ENCODE measurements around the gene GARIN3.

The GARIN3 gene

GRCh38 chr5:157184117-157184670 is 18.1 kb upstream of the GARIN3 start:
- DNase-seq, result no peak

GRCh38 chr5:157182143-157182757 is 16.2 kb upstream of the GARIN3 start:
- DNase-seq, result no peak

- DNase-seq, result no peak
These were observed 14.6 kb upstream of the GARIN3 start, which contains the start of gene ITK for GRCh38 chr5:157180374-157181264. TSS of gene ITK (plus strand) at chr5:157180840. CDS start at chr5:157180978, 138 bp downstream.

GRCh38 chr5:157178966-157179365 is 12.9 kb upstream of the GARIN3 start:
- DNase-seq, result no peak

GRCh38 chr5:157177953-157178352 is 11.9 kb upstream of the GARIN3 start:
- DNase-seq, result no peak

- no peak for DNase-seq
These were observed 9.1 kb upstream of the GARIN3 start for GRCh38 chr5:157175071-157175612.

- peak; percentile 51 for DNase-seq
These were observed 6.3 kb upstream of the GARIN3 start for GRCh38 chr5:157172403-157172802.

- no peak for DNase-seq
These were observed 2.2 kb upstream of the GARIN3 start for GRCh38 chr5:157168286-157168685.

- no peak for DNase-seq
These were observed 1.2 kb upstream of the GARIN3 start for GRCh38 chr5:157167214-157167621.

- no peak for DNase-seq
These were observed 396 bp downstream of the GARIN3 start for GRCh38 chr5:157165668-157166067.

- DNase-seq, result no peak
These were observed 803 bp downstream of the GARIN3 start for GRCh38 chr5:157165261-157165660.

GRCh38 chr5:157164521-157164920 is 1.5 kb downstream of the GARIN3 start:
- no peak for DNase-seq

- DNase-seq, result no peak
These were observed 3.0 kb downstream of the GARIN3 start for GRCh38 chr5:157162919-157163510.

- no peak for DNase-seq
These were observed 4.1 kb downstream of the GARIN3 start for GRCh38 chr5:157161996-157162395.

- DNase-seq, result peak; percentile 27
These were observed 6.1 kb downstream of the GARIN3 start for GRCh38 chr5:157160001-157160400.

GRCh38 chr5:157159209-157159751 is 6.8 kb downstream of the GARIN3 start:
- peak; percentile 30 for DNase-seq

- no peak for DNase-seq
These were observed 8.7 kb downstream of the GARIN3 start for GRCh38 chr5:157157293-157157891.

GRCh38 chr5:157155297-157155696 is 10.8 kb downstream of the GARIN3 start:
- no peak for DNase-seq

GRCh38 chr5:157150995-157151394 is 15.1 kb downstream of the GARIN3 start:
- no peak for DNase-seq

- DNase-seq, result peak; percentile 73
These were observed 17.1 kb downstream of the GARIN3 start for GRCh38 chr5:157148734-157149615.

Data from T-helper 9 cell (primary cell).